RKO (cell line): ENCODE results near the gene CCDC70.
"Not testable (repeated sequence)": the region's sequence is repeated elsewhere in the genome, so short reads cannot be mapped to it uniquely, and the experiment has no call there.

Source experiments
- DNase-seq: peaks from one replicate; pipeline ENCODE4 v3.0.0-alpha.2; 2016; ENCODE audit warnings: low spot score

Gene CCDC70

GRCh38 chr13:51909265-51909664 lies 47.5 kb downstream of the CCDC70 start:
- not testable (repeated sequence) for DNase-seq

GRCh38 chr13:51910508-51910907 lies 48.7 kb downstream of the CCDC70 start:
- DNase-seq, result no peak

GRCh38 chr13:51912091-51912490 lies 50.3 kb downstream of the CCDC70 start:
- DNase-seq, result no peak

GRCh38 chr13:51912511-51913225 lies 50.9 kb downstream of the CCDC70 start:
- no peak for DNase-seq

GRCh38 chr13:51913421-51914136 lies 51.8 kb downstream of the CCDC70 start:
- no peak for DNase-seq

- DNase-seq, result no peak
These were observed 52.3 kb downstream of the CCDC70 start for GRCh38 chr13:51914137-51914493.
